Skin epidermis (tissue), 12 donors: Measurements from ENCODE around the gene LDLRAD3.

Source experiments
- H3K27ac ChIP-seq, 21 experiments: fragments of 200-600 bp; sonication (generic) in 11 of 21; one replicate each; pipeline ENCODE4 v1.5.0; 2020; ENCODE audit warnings: mild to moderate bottlenecking in 3 of 21, inconsistent platforms in 2 of 21, moderate library complexity in 2 of 21
- H3K4me3 ChIP-seq, 7 experiments: fragments of 200-600 bp; sonication (generic) in 2 of 7; one replicate each; pipeline ENCODE4 v1.5.0; 2020; ENCODE audit warnings: inconsistent platforms in 2 of 7, mild to moderate bottlenecking in 2 of 7, moderate library complexity in 1 of 7

The LDLRAD3 gene

DNA sequence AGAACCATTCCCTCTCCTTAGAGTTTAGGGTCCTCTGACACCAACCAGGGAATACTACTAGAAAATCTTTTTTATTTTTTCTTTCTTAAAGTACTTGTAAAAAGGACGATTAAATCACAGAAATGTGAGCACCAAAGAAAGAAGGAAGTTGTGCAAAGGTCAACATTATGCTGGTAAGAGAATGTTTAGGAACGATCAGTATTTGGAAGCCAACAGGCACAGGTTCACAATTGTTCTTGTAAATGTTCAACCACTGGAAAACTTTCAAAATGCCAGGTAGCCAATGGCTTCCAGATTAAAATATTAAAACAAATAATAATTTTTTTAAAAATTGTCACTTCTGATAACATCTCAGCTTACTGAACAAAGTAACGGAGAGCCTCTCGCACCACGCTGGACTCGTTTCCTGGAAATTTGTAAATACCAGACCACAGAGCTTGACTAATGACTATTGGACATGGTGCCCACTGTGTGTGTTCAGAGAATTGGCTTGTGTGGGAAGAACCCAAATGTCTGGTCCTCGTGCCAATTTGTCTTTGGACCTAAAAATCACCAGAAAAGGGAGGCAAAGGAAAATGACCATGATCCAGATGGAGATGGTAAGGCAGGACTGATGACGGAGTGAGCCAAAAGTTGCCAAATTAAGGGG lies 324.6 kb downstream of the LDLRAD3 start:
- H3K27ac ChIP-seq: no peak overlapping the region
- H3K4me3 ChIP-seq: no peak overlapping the region

DNA sequence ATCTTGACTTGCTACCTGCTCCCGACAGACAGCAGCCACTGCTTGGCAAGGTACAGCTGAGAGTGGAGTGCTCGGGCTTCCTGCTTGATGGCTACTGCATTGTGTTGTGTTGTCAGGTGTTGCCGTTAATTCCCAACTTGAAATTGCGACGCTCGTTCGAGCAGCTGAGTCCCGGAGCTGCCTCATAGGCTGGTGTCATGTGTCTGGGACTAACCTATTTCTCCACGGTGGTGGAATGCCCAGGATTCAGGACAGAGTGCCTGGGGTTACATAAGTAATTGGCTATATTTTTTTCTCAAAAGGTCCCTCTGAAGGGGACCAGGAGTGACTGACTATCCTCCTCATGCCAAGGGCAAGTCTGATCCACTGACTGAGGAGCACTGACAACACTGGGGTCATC lies 326.8 kb downstream of the LDLRAD3 start:
- no peak overlapping the region for H3K27ac ChIP-seq
- H3K4me3 ChIP-seq: no peak overlapping the region

DNA sequence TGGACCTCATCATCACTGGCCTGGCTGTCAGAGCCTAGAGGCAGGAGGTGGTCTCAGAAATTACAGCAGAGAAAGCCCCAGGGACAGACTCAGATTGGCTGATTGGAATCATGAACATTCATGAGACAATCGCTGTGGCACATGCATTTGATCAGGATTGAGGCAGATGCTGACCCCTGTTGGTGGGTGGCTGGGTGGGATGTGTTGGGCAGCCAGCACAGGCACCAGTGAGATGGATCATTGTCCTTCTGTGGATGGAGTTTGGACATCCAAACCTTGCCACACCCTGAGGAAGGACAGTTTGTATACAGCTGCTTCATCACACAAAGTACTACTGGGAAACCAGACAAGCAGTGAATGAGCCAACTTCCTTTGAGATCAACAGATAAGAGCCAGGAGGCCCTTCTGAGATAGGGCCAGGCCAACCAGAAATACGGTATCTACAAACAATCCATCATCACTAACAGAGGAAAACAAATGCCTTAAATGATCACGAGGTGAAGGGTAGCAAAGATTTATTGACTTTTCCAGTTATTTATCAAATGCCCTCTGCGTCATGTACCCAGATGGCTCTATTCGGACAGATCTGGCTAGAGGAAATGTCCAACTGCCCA lies 328.0 kb downstream of the LDLRAD3 start:
- no peak overlapping the region for H3K27ac ChIP-seq

DNA sequence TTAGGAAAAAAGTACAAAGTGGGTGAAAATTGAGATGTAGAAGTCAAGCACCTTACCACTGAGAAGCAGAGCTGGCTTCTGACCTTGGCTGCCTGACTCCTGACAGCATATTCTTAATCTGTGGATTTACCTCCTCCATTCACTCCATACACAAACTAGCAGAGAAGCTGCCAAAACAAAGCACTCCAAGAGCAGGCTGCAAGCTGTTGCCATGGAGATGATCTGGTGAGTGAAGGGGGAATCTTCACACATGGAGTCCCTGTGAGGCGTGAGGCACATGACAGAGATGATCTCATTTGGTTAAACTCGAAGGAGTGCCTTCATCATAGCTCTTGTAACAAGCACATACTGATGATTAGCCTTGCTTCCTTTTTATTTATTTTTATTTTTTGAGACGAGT lies 329.2 kb downstream of the LDLRAD3 start:
- Histone ChIP-seq H3K4me3 (no peak overlapping the region), H3K27ac (no peak overlapping the region)

More for the DNA sequence above, 328.0 kb downstream of the LDLRAD3 start:
- no peak overlapping the region for H3K4me3 ChIP-seq

DNA sequence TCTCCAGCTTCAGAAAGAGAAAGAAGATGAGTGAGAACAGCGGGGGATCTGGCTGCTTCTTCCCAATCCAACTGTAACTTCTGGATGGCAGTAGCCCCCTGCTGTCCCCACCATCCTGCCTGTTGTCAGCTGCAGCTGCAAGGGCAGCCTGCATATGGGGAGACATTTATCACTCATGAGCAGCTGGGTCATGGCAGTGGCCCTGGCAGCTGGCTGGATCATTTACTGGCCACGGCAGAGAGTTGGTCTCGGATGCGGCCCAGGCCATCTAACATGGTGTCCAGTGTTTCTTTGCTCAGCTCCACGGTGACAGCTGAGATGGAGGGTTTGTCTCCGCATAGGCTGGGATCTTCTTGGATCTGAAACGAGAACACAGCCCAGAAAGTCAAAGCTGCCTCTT lies 330.6 kb downstream of the LDLRAD3 start:
- H3K4me3 ChIP-seq: no peak overlapping the region
- H3K27ac ChIP-seq: no peak overlapping the region

DNA sequence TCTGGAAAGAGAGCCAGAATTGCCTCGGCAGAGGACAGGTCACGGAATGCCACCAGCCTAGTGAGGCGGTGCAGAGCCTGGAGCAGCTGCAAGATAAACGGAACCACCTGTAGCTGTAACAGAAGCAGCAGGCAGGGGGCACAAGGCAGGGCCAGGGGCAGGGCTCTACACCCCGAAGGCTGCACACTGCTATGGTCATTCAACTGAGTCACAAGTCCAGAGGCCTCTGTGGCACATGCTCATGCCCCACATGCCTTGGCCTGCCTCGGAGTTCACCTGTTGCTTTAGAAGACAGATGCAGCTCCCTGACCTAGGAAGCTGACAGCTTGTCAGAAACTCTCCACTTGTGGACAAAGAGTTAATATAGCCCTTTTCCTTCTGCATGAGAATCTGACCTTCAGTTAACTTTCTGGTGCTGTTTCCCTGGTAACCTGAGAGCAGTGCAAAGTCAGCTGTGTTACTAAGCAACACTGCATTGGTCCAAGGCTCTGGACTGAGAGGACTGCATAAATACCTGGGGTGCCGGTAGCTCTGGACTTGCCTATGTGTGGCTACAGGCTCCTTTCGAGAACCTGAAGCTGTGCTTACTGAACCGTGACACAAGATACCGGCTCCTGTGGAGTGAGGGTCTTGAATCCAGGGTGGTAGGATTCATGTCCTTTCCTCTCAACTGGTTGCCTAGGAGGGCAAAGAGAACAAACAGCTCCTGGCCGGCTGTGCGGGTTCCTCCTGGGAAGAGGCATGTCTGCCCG lies 334.8 kb downstream of the LDLRAD3 start:
- H3K27ac ChIP-seq: no peak overlapping the region
- H3K4me3 ChIP-seq: no peak overlapping the region

DNA sequence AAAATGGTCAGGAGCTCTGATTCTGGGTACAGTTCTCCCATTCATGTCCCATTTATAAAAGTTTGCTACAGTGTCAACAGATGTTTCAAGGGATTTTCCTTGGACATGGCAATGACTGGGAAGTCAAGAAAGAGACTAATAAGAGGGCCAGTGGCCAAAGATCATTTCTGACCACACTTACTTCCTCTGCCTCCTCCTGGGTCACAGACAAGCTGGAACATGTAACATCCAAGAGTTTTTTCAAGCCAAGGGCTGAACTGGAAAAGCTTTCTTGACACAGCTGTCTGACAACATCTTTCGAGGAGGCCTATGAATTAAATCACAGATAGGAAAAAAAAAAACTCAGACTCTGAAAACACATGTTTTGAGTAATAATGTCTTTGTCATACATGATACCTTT lies 336.7 kb downstream of the LDLRAD3 start:
- Histone ChIP-seq H3K4me3 (no peak overlapping the region), H3K27ac (no peak overlapping the region)
